ENCODE results near the gene ZEB2.

DNA sequence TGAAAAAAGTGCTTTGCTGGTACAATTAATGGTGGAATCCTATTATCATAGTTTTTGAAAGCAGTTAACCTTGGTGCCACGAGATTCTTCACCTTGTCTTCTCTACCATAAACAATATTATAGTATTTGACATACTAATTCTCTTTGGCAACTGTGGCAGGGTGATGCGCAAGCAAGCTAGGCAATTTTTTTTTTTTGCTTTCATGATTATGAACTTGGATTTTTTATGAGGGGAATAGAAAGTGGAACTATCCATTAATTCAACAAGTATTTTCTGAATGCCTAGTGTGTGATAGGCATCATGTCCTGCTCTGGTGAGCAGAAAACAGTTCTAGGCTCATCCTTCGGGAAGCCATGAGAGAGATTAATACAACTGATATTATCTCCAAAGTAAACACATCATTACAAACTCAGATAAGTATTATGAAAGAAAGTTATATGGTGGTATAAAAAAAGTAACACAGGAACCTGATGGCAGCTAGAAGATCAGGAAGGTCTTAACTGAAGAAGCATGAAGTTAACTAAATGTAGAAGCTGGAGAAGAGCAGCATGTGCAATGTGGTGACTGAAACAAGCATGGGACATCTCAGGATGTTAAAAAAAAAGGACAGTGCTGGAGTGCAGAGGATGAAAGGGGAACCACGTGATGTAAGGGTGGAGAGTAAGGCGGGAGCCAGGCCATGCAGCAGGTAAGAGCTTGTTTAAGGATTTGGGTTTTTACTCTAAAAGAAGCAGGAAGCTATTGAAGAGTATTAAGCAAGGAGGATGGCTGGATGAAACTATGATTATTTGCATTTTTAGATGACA lies 113.7 kb downstream of the ZEB2 start:
- TF ChIP-seq CTCF (IDR thresholded peaks at IDR 0.05) (no peak), POLR2A (IDR thresholded peaks at IDR 0.05) (no peak)
